ENCODE measurements around the gene LEMD2. TPM values are rescaled to one million over a fixed set of nuclear protein-coding genes. Genes with fewer than 3 reads are reported as not detected.

The LEMD2 gene
- total RNA-seq, 1 experiment from 2014 or later, result 65.9 TPM

DNA sequence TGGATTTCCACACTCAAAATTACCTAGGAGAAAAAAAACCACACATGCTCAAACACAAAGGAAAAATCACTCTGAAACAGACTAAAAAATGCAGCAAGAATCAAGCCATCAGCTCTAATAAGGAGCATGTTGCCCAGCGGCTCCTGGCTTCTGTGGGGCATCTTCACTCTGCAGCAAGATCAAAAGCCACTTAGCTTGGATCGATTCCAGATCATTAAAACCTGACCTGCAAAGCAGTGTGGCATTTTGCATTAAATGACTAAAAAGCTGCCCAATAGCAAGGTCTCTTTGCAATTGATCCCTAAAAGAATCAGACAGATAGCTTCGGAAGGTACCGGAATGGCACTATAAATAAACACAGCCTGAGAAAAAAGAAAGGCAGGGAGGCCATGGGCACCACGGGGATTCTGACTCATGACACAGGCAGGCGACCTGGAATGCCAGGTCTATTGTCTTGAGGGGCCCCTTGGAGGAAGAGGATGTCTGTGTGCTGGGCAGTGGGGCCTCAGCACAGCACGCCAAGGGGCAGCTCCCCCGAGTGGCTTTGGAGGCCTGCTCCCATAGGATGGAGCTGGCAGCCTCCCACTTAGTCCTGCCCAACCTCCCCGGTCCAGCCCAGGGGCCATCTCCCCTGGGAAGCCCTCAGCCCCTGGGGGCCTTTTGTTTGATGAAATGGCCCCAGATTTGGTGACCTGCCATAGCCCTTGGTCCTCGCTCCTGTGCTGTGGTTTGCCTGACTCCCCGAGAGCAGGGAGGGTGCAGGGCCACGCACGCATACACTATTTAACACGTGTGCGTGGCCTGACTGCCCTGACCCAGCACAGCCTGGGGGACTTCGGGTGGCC lies 7.6 kb downstream of the LEMD2 start:
- H3K27ac ChIP-seq, result peak overlapping the region; percentile 53

DNA sequence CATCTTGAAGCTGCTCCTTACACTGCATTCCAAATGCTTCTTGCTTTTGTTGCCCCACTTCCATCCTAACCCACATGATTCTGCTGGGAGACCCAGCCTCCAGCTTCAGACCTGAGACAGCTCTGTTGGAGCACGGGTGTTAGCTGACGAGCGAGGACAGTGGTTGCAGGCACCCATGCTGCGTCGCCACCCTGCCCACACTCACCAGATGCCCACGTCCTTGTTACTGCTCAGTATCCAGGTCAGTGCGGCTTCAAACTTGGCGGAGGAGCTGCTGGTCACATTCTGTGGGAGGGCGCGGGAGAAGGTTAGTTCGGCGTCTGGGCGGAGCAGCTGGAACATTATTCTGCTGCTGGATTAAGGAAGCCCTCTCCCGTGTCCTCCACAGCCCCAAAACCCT lies 9.0 kb downstream of the LEMD2 start:
- Histone ChIP-seq H3K9me2 (ENCODE audit: insufficient read depth) (no peaks in the 10 kb centered on the region), H3K9me3 (ENCODE audit: insufficient read depth, low read depth) (no peaks in the 10 kb centered on the region), H3K36me3 (ENCODE audit: low read depth) (peaks cover 37% of the 10 kb centered on the region), H2AFZ (no peak overlapping the region), H4K20me1 (ENCODE audit: insufficient read depth) (no peaks in the 10 kb centered on the region; the same call in 1 of the 2 replicates), H3K27me3 (ENCODE audit: insufficient read depth, low read depth) (no peaks in the 10 kb centered on the region), H3K4me1 (replicated peaks; ENCODE audit: insufficient read depth) (peaks cover 31% of the 10 kb centered on the region), H3K79me2 (ENCODE audit: low read depth) (peaks cover 9% of the 10 kb centered on the region; the same call in 1 of the 2 replicates), H3K4me2 (no peak overlapping the region), H3F3A (ENCODE audit: insufficient read depth, low read depth) (peaks cover 29% of the 10 kb centered on the region), H3K4me3 (no peak overlapping the region), H3K27ac (no peak overlapping the region)
- no peak for DNase-seq
- BruUV-seq (replicated peaks), result no TSS peak
- TF ChIP-seq, protein P1, sequence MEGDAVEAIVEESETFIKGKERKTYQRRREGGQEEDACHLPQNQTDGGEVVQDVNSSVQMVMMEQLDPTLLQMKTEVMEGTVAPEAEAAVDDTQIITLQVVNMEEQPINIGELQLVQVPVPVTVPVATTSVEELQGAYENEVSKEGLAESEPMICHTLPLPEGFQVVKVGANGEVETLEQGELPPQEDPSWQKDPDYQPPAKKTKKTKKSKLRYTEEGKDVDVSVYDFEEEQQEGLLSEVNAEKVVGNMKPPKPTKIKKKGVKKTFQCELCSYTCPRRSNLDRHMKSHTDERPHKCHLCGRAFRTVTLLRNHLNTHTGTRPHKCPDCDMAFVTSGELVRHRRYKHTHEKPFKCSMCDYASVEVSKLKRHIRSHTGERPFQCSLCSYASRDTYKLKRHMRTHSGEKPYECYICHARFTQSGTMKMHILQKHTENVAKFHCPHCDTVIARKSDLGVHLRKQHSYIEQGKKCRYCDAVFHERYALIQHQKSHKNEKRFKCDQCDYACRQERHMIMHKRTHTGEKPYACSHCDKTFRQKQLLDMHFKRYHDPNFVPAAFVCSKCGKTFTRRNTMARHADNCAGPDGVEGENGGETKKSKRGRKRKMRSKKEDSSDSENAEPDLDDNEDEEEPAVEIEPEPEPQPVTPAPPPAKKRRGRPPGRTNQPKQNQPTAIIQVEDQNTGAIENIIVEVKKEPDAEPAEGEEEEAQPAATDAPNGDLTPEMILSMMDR (conservative IDR thresholded peaks at IDR 0.05), result no peak
- no peak for TF ChIP-seq EZH2 (IDR thresholded peaks at IDR 0.05; ENCODE audit: low read depth)
- ChIA-PET CTCF (no interaction called here), POLR2A (ENCODE audit: unreplicated experiment) (no interaction called here)
- intact Hi-C loops (cut with micrococcal nuclease; ENCODE audit: unreplicated experiment), result loop anchor here (5.0 to 10.0 kb wide), 2 partner anchors 465 to 578 kb away; partner anchors contain the start of genes HSD17B8, RXRB, SLC39A7 and SMIM29

More for the DNA sequence above, 7.6 kb downstream of the LEMD2 start:
- H3K4me2 ChIP-seq, result peak overlapping the region; percentile 49
- intact Hi-C loops (cut with micrococcal nuclease; ENCODE audit: unreplicated experiment), result loop anchor here (10.0 kb wide), 1 partner anchor 463 kb away; the partner anchor contains the start of gene SMIM29
- peak; percentile 87 to 92 for DNase-seq
- ChIA-PET POLR2A (ENCODE audit: unreplicated experiment) (interaction anchor here (0.6 to 0.7 kb wide), 4 partner anchors 8 to 810 kb away, joined by 3 to 6 read pairs (median 6); no protein-coding TSS in a partner anchor), CTCF (interaction anchor here (0.5 to 1.0 kb wide), 2 partner anchors 10 to 582 kb away, joined by 4 to 8 read pairs; no protein-coding TSS in a partner anchor)
- no peak overlapping the region for H2AFZ ChIP-seq
- H3K27me3 ChIP-seq (ENCODE audit: insufficient read depth, low read depth), result no peaks in the 10 kb centered on the region
- no peaks in the 10 kb centered on the region for H3K9me3 ChIP-seq (ENCODE audit: insufficient read depth, low read depth)
- H3K4me3 ChIP-seq, result no peak overlapping the region
- peaks cover 31% of the 10 kb centered on the region for H3K4me1 ChIP-seq (replicated peaks; ENCODE audit: insufficient read depth)
- H3K79me2 ChIP-seq (ENCODE audit: low read depth), result peaks cover 23% of the 10 kb centered on the region
- H3K36me3 ChIP-seq (ENCODE audit: low read depth), result peaks cover 42% of the 10 kb centered on the region
- H4K20me1 ChIP-seq (ENCODE audit: insufficient read depth), result peaks cover 4% of the 10 kb centered on the region; the same call in 1 of the 2 replicates
- peaks cover 25% of the 10 kb centered on the region for H3F3A ChIP-seq (ENCODE audit: insufficient read depth, low read depth)
- H3K9me2 ChIP-seq (ENCODE audit: insufficient read depth), result no peaks in the 10 kb centered on the region
- TF ChIP-seq, protein P1 (conservative IDR thresholded peaks at IDR 0.05), result no peak
- no peak for TF ChIP-seq EZH2 (IDR thresholded peaks at IDR 0.05; ENCODE audit: low read depth)
- BruUV-seq (replicated peaks), result no TSS peak

DNA sequence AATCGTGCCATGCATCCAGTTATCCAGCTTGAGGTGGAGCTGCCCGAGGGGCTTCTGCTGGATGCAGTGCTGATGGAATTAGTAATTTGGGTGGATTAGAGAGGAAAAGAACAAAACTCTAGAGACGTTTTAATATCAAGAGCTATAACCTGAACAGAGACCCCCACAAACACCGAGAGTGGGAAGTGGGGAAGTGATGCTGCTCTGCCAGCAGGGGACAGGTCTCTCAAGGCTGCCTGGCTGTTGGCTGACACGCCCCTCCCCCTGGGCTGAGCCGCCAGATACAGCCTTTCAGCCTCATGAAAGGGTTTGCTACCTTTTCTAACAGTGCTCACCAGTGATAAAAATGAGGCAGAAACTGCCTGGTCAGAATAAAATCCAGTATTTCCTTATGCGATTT lies 9.6 kb downstream of the LEMD2 start:
- Histone ChIP-seq H3K9me3 (ENCODE audit: insufficient read depth, low read depth) (no peaks in the 10 kb centered on the region), H3K36me3 (ENCODE audit: low read depth) (peaks cover 41% of the 10 kb centered on the region), H4K20me1 (ENCODE audit: insufficient read depth) (no peaks in the 10 kb centered on the region; the same call in 1 of the 2 replicates), H2AFZ (no peak overlapping the region), H3K79me2 (ENCODE audit: low read depth) (peaks cover 8% of the 10 kb centered on the region; the same call in 1 of the 2 replicates), H3K27ac (no peak overlapping the region), H3K4me3 (no peak overlapping the region), H3K4me2 (no peak overlapping the region), H3K4me1 (replicated peaks; ENCODE audit: insufficient read depth) (peaks cover 31% of the 10 kb centered on the region), H3F3A (ENCODE audit: insufficient read depth, low read depth) (peaks cover 29% of the 10 kb centered on the region), H3K27me3 (ENCODE audit: insufficient read depth, low read depth) (no peaks in the 10 kb centered on the region), H3K9me2 (ENCODE audit: insufficient read depth) (no peaks in the 10 kb centered on the region)
- TF ChIP-seq, protein P1 (conservative IDR thresholded peaks at IDR 0.05), result no peak
- no peak for TF ChIP-seq EZH2 (IDR thresholded peaks at IDR 0.05; ENCODE audit: low read depth)
- DNase-seq, result no peak
- BruUV-seq (replicated peaks), result no TSS peak
- intact Hi-C loops (cut with micrococcal nuclease; ENCODE audit: unreplicated experiment), result loop anchor here (5.0 kb wide), 1 partner anchor 577 kb away; the partner anchor contains the start of genes HSD17B8, RXRB and SLC39A7
- ChIA-PET POLR2A (ENCODE audit: unreplicated experiment) (no interaction called here), CTCF (interaction anchor here (0.6 to 0.7 kb wide), 2 partner anchors 8 to 73 kb away, joined by 3 to 4 read pairs; no protein-coding TSS in a partner anchor)

Data from PC-9 (cell line).